Calu3 (cell line): ENCODE data around the gene SLC37A1. TPM values are rescaled to one million over a fixed set of nuclear protein-coding genes. Genes with fewer than 3 reads are reported as not detected.

ENCODE experiments used
- Bru-seq: library from RNA; stranded (reverse); fragments of 400-500 nt; gene quantifications from one replicate; lab custom pipeline; 2021; lab: Mats Ljungman, UMichigan
- BruChase-seq, 2 experiments: library from RNA; stranded (reverse); fragments of 400-500 nt; gene quantifications; one replicate each; lab custom pipeline; 2021; lab: Mats Ljungman, UMichigan
- BruUV-seq: library from RNA; stranded (reverse); fragments of 400-500 nt; replicated peaks from 2 replicates; lab custom pipeline; 2021; lab: Mats Ljungman, UMichigan
- CTCF ChIA-PET: fragments of 300-600 bp; sonication (Branson Sonifier 250); formaldehyde crosslinking; loops from one replicate; lab custom pipeline; 2022; ENCODE audit warnings: antibody characterized with exemption; lab: Charles Lee
- DNase-seq: peaks from one replicate; pipeline ENCODE4 v3.0.0; 2022
- H3K27ac Mint-ChIP-seq: one replicate; pipeline ENCODE4 v1.8.0; 2022; ENCODE audit warnings: mixed read lengths; ENCODE audit not compliant: unreplicated experiment
- H3K27me3 Mint-ChIP-seq: one replicate; pipeline ENCODE4 v1.8.0; 2022; ENCODE audit warnings: mixed read lengths; ENCODE audit not compliant: unreplicated experiment
- H3K36me3 Mint-ChIP-seq: one replicate; pipeline ENCODE4 v1.8.0; 2022; ENCODE audit warnings: mild to moderate bottlenecking, moderate library complexity, mixed read lengths; ENCODE audit not compliant: insufficient read depth, unreplicated experiment
- H3K4me1 Mint-ChIP-seq: one replicate; pipeline ENCODE4 v1.8.0; 2022; ENCODE audit warnings: mild to moderate bottlenecking, low read depth, mixed read lengths; ENCODE audit not compliant: unreplicated experiment
- H3K4me3 Mint-ChIP-seq: one replicate; pipeline ENCODE4 v1.8.0; 2022; ENCODE audit warnings: mild to moderate bottlenecking, low read depth, moderate library complexity, mixed read lengths; ENCODE audit not compliant: unreplicated experiment
- H3K9me3 Mint-ChIP-seq: one replicate; pipeline ENCODE4 v1.8.0; 2022; ENCODE audit warnings: low read depth, mixed read lengths; ENCODE audit not compliant: unreplicated experiment
- CTCF ChIP-seq: fragments of 200-600 bp; IDR thresholded peaks from one replicate; pipeline ENCODE4 v1.8.0; 2022; ENCODE audit warnings: antibody characterized with exemption; ENCODE audit not compliant: unreplicated experiment
- intact Hi-C: fragments of 100-400 bp; cut with micrococcal nuclease; formaldehyde crosslinking; loops from one replicate; pipeline ENCODE4 v1.10.0; 2022; ENCODE audit not compliant: unreplicated experiment
- long read RNA-seq: library from polyadenylated mRNA; stranded (forward); transcript quantifications from one replicate; pipeline ENCODE4 v2.0.0, GENCODE V29; 2022
- total RNA-seq: library from RNA; stranded (reverse); gene quantifications from 2 replicates; pipeline ENCODE4 v1.2.3, GENCODE V29; 2022

Gene SLC37A1
- total RNA-seq: 24.9 and 30.9 TPM in 2 replicates
- percentile 70 among the genes with signal in this experiment for Bru-seq, nascent RNA
- BruChase-seq, experiment 1, labeled RNA remaining after a 6-hour chase: percentile 57 among the genes with signal in this experiment
- percentile 58 among the genes with signal in this experiment for BruChase-seq, experiment 2, labeled RNA remaining after a 2-hour chase
- long read RNA-seq, partial matches to known transcripts: 4 of 16 reads
- long read RNA-seq, other reads (novel, unspliced or antisense): 9 of 16 reads

DNA sequence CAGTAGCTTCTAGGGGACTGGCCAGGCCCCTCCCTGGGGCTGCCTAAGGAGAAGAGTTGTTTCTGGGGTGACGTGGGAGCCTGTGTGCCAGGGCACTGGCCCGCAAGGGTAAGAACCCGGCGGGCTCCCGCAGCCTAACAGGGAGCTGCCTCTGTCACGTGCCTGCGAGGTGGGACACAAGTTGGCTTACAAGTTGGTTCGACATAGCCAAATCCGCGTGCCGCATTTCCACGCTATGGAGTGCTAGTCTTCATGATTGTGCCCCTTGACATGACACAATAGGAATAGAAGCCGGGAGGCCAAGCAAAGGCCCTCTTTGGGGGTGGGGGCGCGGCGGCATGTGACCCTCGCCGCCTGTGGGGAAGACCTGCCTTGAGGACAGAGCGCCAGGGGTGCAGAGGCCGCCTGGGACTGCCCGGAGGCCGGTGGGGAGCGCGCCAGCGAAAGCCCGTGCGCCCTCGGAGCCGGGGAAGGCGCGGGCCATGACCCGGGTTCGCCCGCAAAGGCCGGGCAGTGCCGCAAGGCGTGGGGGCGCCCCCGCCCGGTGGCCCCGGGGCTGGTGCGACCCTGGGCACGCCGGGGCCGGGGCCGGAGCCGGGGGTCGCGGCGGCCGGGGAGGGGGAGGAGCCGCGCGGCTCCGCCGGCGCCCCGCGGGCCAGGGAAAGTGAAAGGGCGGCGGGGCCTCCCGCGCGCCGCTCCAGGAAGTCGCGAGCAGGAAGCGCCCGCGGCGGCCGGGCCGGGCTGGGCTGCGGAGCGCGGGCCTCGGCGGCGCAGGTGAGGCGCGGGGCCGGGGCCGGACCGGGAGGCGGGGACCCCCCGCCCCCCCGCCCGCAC lies at the start of gene SLC37A1:
TSS of gene SLC37A1 (plus strand) at position 702 of the 834 bp plus-strand sequence. CDS start 4,603 bp downstream, outside the sequence.
- no peak for TF ChIP-seq CTCF
- H3K36me3 Mint-ChIP-seq: peaks cover 42% of the 10 kb centered on the region
- DNase-seq: peak; percentile 35
- no peaks in the 10 kb centered on the region for H3K9me3 Mint-ChIP-seq
- no peaks in the 10 kb centered on the region for H3K27me3 Mint-ChIP-seq
- H3K4me1 Mint-ChIP-seq: peaks cover 26% of the 10 kb centered on the region
- intact Hi-C loops: no loop called here
- BruUV-seq: no TSS peak
- CTCF ChIA-PET: no interaction called here
- H3K27ac Mint-ChIP-seq: peak within 1 kb of the TSS; percentile 28
- peak within 1 kb of the TSS; percentile 68 for H3K4me3 Mint-ChIP-seq

- H3K36me3 Mint-ChIP-seq: peaks cover 22% of the 10 kb centered on the region
- peak overlapping the region; percentile 35 for H3K4me3 Mint-ChIP-seq
- intact Hi-C loops: no loop called here
- H3K27ac Mint-ChIP-seq: peak overlapping the region; percentile 95
- CTCF ChIA-PET: no interaction called here
- no peak for TF ChIP-seq CTCF
- H3K9me3 Mint-ChIP-seq: peaks cover 2% of the 10 kb centered on the region
- no TSS peak for BruUV-seq
- no peaks in the 10 kb centered on the region for H3K27me3 Mint-ChIP-seq
- peaks cover 71% of the 10 kb centered on the region for H3K4me1 Mint-ChIP-seq
- DNase-seq: peak; percentile 54
Measured at GRCh38 chr21:42463861-42464515, 49.7 kb upstream of the SLC37A1 start.

- TF ChIP-seq CTCF: no peak
- Mint-ChIP-seq H3K27me3 (no peaks in the 10 kb centered on the region), H3K4me3 (peak overlapping the region; percentile 15), H3K27ac (peak overlapping the region; percentile 53), H3K9me3 (peaks cover 2% of the 10 kb centered on the region), H3K4me1 (peaks cover 76% of the 10 kb centered on the region), H3K36me3 (peaks cover 22% of the 10 kb centered on the region)
- CTCF ChIA-PET: interaction anchor here (0.5 kb wide), 1 partner anchor 420 kb away, joined by 6 read pairs; no protein-coding TSS in a partner anchor
- peak; percentile 28 for DNase-seq
- no TSS peak for BruUV-seq
- intact Hi-C loops: loop anchor here (5.0 kb wide), 1 partner anchor 52 kb away; no protein-coding TSS in a partner anchor
Measured at GRCh38 chr21:42465008-42465802, 48.4 kb upstream of the SLC37A1 start.

DNA sequence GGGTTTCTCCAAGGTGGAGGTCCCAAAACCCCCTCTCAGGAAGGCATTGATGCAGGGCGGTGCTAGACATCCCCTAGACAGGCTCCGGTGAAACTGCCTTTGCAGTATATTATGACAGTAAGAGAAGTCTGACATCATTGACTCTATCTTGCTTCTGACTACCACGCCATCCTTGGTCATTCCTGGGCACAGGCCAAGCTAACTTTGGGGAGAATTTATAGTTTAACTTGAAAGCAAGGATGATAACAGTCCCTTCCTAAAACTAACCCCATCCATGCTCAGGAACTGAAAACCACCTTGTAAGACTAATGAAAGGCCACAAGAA lies 47.9 kb upstream of the SLC37A1 start:
- H3K36me3 Mint-ChIP-seq: peaks cover 22% of the 10 kb centered on the region

More for the DNA sequence above, 47.9 kb upstream of the SLC37A1 start:
- no peak overlapping the region for H3K4me3 Mint-ChIP-seq
- DNase-seq: no peak
- intact Hi-C loops: loop anchor here (5.0 kb wide), 1 partner anchor 52 kb away; no protein-coding TSS in a partner anchor
- TF ChIP-seq CTCF: no peak
- peaks cover 76% of the 10 kb centered on the region for H3K4me1 Mint-ChIP-seq
- H3K9me3 Mint-ChIP-seq: peaks cover 2% of the 10 kb centered on the region
- peak overlapping the region; percentile 53 for H3K27ac Mint-ChIP-seq
- BruUV-seq: no TSS peak
- CTCF ChIA-PET: no interaction called here
- H3K27me3 Mint-ChIP-seq: no peaks in the 10 kb centered on the region
